NCI-H524 (cell line): ENCODE data around the gene AP3S2.

ENCODE experiments used
- DNase-seq, 2 experiments: peaks; one replicate each; lab custom pipeline; 2025; lab: John Stamatoyannopoulos, UW

Gene AP3S2

GRCh38 chr15:89814112-89814742, 79.6 kb downstream of the AP3S2 start:
- no peak for DNase-seq

GRCh38 chr15:89813381-89814111, 80.2 kb downstream of the AP3S2 start:
- no peak for DNase-seq

DNA sequence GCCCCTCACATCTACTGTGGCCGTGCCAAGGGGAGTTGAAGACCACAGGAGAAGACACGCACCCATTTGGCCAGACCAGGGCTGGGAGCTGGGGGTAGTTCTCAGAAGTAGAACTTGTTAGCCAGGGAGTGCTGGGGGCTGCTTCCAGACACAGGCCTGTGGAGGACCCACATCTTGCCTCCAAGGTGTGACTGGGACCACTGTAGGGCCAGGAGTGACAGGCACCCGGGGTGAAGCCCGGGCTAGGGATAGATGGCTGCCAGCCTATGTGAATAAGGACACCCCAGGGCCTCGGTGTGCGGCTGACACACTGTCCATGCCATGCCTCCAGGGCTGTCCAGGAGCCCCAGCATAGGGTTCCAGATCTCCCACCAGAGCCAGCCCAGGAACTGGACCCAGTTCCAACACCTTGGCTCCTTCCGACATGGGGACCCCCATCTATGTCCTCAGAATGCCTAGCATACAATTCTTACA, 80.9 kb downstream of the AP3S2 start:
- no peak for DNase-seq

DNA sequence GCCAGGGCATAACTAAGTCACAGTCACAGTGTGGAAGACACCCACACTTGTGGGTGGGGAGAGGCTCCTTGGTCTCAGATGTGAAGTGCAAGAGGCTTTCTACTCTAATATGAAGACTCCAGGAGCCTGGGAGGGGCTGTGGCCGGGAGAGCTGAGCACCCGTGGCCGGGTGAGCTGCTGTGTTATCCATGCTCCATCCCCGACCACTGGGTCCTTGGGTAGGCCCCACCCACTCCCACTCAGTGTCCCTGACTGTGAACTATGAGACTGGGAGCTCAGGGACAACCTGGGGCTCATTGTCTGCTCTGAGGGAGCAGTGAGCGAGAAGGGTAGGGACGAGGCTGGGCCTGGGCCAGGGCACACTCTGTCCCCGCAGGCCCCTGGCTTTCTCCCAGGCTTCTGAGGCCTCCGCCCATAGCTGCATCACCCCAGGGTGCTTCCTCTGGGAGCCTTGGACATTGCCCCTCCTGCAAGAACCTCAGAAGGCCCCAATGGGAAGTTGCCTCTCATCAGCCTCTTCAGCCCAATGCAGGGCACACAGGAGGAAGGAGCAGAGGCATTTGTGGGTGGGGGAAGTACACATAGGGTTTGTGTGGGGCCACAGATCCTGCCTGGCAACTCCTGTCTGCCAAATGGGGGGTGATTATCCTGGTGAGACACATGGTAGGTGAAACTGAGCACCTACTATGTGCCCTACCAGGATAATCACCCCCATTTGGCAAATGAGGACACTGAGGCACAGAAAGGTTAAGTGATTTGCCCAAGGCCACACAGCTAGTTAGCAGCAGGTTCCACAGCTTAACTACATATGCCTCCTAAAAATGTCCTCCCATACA, 81.6 kb downstream of the AP3S2 start:
- no peak for DNase-seq

DNA sequence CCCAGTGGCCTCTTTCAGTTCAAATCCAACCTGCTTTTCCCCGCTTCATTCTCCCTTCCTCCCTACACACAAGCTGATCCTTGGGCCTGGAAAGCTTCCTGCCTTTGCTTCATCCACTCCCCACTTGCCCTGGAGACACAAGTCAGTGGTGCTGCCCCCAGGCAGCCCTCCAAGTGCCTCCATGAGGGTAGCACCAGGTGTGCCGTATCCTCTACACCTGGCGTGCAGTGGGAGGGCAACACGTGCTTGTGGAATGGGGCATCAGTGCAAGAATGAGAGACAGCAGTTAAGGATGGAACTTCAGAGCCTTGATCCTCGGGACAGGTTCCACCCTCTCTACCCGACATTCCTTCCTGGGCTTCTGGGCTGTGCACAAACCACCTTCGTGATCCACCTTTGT, 83.0 kb downstream of the AP3S2 start:
- DNase-seq, result no peak

DNA sequence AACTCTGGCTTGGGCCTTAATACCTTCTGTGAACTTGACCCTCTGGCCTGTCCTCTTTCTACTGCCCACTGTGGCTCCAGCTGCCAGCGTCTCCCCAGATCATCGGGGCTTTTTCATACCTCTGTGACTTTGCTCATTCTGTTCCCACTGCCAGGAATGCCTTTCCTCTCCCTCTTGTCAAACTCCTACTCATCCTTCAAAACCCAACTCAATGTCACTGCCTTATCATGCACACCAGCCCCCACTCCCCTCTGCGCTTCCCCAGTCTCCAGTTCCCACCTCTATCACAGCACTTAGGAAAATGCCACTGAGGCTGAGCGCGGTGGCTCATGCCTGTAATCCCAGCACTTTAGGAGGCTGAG, 84.0 kb downstream of the AP3S2 start:
- no peak for DNase-seq

DNA sequence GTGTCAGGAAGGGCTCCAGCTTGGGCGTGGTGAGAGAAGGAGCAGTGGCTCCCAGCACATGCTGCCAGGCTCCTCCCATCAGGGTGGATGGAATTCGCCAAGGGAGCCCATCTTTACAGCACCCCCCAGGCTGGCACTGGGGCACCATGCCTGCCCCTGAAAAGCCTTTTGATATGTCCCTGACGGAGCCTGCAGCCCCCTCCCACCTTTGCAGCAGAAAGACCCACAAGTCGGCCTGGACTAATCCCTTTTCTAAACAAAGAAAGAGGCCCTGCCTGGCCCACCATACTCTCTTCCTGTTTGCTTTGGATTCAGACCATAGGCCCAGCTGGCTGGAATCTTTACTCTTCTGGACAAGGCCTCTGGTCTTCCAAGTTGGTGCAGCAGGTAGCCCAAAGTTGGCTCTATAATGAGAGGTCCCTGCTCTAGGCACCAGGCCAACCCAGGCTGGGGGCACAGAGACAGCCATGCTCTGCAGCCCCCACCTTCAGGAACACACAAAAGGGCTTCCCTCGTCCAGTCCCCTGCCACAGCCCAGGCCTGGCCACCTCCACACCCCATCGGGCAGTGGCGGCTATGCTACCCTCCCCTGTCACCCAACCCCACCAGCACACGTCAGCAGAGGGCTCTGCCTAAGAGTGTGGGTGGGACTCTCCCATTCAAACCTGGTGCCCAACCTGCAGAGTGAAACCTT, 84.6 kb downstream of the AP3S2 start:
- no peak for DNase-seq

- no peak for DNase-seq
Measured at GRCh38 chr15:89808160-89808870, 85.5 kb downstream of the AP3S2 start.

GRCh38 chr15:89807689-89808088, 86.1 kb downstream of the AP3S2 start:
- no peak for DNase-seq

GRCh38 chr15:89806559-89807550, 86.9 kb downstream of the AP3S2 start:
- DNase-seq, result no peak

GRCh38 chr15:89806210-89806558, 87.6 kb downstream of the AP3S2 start:
- no peak for DNase-seq

GRCh38 chr15:89805241-89806209, 88.3 kb downstream of the AP3S2 start:
- no peak for DNase-seq

GRCh38 chr15:89803941-89804800, 89.6 kb downstream of the AP3S2 start:
- DNase-seq, result no peak

GRCh38 chr15:89802986-89803824, 90.6 kb downstream of the AP3S2 start:
- DNase-seq, result no peak

DNA sequence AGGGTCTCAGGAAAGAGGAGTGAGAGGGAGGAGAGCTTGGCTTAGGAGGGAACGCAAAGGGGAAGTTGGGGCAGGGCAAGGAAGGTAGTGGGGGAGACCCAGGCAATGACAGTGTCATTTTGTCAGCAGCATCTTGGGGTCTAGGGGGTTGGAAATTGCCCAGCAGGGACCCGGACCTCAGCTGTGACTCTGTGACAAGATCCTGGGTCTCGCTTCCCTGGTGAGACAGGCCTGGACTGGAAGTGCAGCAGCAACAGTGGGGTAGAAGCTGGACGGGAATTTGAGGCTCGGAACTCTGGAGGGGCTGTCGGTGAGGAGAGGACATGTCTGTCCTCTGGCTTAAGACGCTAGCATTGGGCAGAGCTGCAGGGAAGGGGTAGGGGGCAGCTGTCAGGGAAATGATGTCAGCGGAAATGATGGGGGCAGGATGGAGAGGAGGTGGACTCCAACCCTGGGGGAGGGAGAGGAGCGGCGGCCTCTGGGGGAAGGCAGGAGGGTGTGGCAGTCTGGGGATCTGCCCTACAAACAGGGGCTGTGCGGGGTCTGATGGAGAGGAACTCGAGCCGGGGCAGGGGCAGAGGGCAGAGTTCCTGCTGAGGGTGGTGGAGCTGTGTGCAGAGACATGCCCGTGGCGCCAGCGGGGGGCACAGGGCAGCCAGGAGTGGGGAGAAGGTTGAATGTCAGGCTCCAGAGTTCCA, 91.4 kb downstream of the AP3S2 start:
- DNase-seq, result no peak

DNA sequence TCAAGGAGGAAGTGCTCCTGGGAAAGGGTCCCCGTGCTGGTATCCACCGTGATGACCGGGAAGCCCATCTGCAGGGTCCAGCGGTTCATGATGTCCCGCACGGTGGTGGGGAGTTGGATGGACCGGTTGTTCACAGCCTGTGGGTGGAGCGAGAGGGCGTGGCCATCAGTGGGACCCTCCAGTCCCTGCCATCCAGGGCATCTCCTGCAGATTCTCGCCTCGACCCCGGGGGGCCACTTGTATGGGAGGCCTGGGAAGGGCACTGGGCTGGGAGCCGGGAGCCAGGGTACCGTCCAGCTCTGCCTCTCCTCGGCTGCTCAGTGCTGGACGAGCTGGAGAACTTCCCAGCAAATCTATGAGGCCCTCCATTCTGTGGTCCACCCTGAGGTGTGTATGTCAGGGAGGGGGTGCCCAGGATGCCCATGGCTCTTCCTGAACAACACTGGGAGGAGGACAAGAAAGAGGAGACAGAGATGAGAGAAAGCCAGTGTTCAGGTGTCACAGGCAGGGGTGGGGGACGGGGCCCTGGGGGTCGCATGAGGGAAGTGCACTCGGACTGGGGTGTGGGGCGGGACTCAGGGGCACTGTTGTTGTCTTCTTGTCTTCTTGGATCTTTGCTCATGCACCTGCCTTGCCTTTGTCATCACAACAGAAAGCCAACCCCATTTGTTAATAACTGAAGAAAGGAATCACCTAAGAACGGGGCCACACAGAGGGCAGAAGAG, 92.2 kb downstream of the AP3S2 start:
- no peak for DNase-seq
